NK-92 (cell line): Measurements from ENCODE around the gene EEF1AKMT4.
A peak's percentile ranks its signal among the peaks of the same experiment; 100 is the strongest.

ENCODE experiments used
- DNase-seq: peaks from one replicate; lab custom pipeline; 2025; ENCODE audit not compliant: unreplicated experiment; lab: John Stamatoyannopoulos, UW

EEF1AKMT4 gene

DNA sequence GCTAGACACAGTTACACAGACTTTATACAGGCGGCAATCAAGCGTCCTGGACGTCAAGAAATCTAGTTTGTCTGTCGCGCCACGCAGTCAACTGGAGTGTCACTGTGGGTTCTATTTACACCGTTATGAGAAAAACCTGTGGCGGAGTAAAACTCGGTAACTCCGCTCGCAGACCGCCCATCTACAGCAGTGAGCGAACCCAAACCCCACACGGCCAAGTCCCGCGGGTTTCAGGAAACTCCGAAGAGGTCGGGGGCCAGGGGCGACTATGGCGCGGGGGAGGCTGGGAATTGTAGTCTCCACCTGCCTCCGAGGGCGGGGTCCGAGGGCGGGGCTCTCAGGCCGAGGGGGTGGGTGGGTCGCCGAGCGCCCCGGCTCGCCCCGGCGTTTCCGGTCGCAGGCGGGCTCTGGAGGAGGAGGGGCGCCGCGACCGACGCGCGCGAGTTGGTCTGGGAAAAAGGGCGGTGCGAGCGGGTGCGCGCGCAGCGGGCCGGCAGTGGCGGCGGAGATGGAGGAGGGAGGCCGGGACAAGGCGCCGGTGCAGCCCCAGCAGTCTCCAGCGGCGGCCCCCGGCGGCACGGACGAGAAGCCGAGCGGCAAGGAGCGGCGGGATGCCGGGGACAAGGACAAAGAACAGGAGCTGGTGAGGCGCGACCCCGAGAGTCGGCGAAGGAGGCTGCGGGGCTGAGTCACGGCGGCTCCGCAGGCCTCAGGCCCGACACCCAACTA is 49.5 kb downstream of the EEF1AKMT4 start, which contains the start of gene PSMD2:
TSS of gene PSMD2 (plus strand) at position 483 of the 729 bp plus-strand sequence. CDS start at position 509, 26 bp downstream.
- DNase-seq, result peak; percentile 94

DNA sequence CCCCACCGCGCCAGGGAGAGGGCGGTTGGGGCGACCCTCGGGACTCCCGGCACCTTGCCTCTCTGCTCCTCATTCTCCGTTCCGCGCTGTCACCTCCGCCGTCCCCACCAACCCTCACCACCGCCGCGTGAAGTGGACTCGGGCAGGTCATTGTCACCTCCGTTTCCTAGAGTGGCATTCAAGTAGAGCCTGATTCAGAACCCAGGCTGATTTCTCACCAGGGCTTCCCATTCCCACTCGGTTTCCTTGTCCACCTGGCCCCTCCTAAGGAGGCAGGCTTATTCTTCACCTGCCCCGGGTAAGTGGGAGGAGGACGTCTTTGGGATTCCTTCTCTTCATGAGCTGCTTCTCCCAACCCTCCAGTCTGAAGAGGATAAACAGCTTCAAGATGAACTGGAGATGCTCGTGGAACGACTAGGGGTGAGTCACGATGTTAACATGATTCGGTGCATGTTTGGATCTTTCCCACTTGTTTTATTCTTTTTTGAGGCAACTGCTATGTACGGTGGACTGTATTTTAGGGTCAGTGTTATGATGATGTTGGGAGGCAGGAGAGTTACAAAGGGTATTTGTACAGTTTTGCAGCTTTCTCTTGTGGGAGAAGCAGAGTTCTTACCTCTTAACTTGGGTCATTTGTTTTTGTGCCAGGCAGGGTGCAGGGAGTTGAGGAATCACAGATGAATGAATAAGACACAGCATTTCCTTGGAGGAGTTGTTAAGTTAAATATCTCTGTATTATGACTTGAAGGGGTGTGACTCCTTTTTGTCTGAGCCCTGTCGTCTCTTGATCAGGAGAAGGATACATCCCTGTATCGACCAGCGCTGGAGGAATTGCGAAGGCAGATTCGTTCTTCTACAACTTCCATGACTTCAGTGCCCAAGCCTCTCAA is 50.3 kb downstream of the EEF1AKMT4 start:
- DNase-seq, result no peak

DNA sequence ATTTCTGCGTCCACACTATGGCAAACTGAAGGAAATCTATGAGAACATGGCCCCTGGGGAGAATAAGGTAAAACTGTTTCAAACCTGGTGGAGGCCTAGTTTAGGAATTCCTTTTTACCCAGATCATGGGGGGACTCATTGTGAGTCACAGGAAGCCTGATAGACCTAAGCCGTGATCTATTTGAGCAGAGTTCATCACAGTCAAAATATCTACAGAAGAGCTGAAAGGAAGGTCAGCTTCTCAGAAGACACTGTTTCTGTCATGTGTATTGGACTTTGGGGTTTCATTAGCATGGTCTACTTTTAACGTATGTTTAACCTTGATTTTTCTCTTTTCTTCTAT is 50.9 kb downstream of the EEF1AKMT4 start:
- DNase-seq, result no peak

DNA sequence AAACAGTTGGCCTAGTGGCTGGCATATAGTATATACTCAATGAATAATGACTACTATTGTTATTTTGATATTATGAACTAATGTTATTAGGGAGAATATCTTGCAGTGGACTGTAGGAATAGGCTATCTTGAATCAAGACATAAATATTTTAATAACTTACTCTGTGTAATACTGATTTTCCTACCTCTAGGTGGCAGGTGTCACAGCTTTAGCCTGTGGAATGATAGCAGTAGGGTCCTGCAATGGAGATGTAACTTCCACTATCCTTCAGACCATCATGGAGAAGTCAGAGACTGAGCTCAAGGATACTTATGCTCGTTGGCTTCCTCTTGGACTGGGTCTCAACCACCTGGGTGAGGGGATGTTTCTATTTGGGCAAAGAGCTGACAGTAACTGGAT is 56.1 kb downstream of the EEF1AKMT4 start:
- DNase-seq, result no peak

DNA sequence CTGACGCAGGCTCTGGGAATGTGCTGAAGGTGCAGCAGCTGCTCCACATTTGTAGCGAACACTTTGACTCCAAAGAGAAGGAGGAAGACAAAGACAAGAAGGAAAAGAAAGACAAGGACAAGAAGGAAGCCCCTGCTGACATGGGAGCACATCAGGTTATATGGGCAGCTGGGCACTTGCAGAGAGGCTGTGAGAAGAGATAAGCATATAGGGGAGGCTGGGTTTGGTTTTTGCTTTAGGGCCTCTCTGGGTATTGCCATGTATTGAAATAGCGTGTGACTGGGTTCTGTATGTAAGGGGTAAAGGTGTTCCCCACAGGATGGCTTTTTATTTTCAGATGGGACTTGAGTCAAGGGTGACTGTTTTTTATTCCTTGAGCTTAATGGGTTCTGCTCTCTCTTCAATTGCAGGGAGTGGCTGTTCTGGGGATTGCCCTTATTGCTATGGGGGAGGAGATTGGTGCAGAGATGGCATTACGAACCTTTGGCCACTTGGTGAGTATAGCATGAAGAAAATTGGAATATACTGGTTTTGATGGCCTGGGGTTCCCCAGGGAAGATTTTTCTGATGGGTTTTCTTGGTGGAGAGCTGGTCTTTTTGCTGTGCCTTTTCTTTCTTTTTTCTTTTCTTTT is 57.0 kb downstream of the EEF1AKMT4 start:
- DNase-seq, result no peak

DNA sequence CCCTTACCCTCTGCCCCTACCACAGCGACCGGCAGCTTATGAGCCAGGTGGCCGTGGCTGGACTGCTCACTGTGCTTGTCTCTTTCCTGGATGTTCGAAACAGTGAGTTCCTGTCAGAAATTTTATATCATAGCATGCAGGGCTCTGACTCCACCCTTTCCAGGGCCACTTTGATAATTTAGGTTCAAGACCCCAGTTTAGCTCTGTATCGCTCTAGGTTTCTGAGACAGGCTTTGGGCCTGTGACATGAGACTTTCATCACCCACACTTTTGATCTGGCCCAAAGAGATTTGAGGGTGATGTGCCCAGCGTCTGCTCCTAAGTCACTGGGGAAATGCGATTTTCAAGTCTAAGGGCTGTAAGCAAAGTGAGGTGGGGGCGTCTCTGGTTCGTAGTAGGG is 58.4 kb downstream of the EEF1AKMT4 start:
- no peak for DNase-seq
